ENCODE results near the gene CTDSPL. TPM values are rescaled to one million over a fixed set of nuclear protein-coding genes. Genes with fewer than 3 reads are reported as not detected.
A peak's percentile ranks its signal among the peaks of the same experiment; 100 is the strongest.

Gene CTDSPL
- total and polyA plus RNA-seq, 2 of the 8 experiments (the other 6 are each of a cell fraction or from before 2014, with no cell fraction given), result 20.3 to 42.2 TPM

DNA sequence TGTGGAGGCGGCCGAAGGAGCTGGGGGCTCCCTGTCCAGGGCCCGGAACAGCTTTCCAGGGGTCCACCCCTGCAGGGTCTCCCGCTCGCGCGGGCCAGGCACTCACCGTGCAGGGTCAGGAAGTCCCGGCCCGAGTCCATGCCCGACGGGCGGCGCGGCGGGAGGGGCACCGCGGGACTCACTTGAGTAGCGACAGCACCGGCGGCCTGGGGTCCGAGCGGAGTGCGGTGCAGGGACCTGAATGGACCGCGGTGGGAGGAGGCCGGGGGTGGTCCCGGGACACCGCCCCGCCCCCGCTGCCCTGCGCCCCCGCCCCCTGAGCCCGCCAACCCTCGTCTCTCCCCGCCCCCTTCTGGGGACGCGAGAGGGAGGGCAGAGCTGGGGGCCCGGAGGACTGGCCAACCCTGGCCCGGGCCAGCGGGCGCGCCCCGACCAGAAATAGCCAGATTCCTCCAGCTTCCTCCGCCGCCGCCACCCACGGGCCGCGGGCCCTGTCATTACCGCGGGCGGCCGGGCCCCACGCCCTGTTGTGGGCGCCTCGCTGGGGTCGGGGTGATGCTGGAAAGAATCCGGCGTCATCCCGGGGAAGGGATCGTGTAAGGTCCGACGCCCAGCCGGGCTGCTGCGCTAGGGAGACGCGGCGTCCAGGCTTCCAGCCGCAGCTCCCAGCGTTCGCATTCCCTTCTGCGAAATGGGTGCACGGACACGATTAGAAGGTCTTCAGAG, 167.9 kb downstream of the CTDSPL start, which contains the start of gene PLCD1:
TSS of gene PLCD1 (minus strand) at position 243 of the 726 bp plus-strand sequence. CDS start at position 140, 103 bp downstream.
- Histone ChIP-seq H4K5ac (ENCODE audit: insufficient read length, low read depth, low read length) (no peak within 1 kb of the TSS), H3K23ac (ENCODE audit: insufficient read length) (no peak within 1 kb of the TSS), H2BK15ac (ENCODE audit: low read length) (no peak within 1 kb of the TSS), H3K9me3 (ENCODE audit: insufficient read depth in 2 of 2, low read depth in 1 of 2, low read length in 1 of 2) (no peaks in the 10 kb centered on the region), H3K79me1 (ENCODE audit: low read depth, low read length) (no peaks in the 10 kb centered on the region), H3K9ac (replicated peaks in 1 of 4; ENCODE audit: extremely low read depth in 1 of 4, low read depth in 3 of 4, low read length in 3 of 4) (peak within 1 kb of the TSS in 3 of 4 experiments; percentile 25 to 45 (median 38); a peak in 6 of 7 replicates), H2AFZ (ENCODE audit: low read length) (peak within 1 kb of the TSS; percentile 58; the same call in 1 of the 2 replicates), H4K8ac (ENCODE audit: extremely low read depth, insufficient read depth, low read length) (peak within 1 kb of the TSS; percentile 87), H3K4me2 (ENCODE audit: insufficient read depth in 1 of 2, low read depth in 2 of 2, low read length in 2 of 2) (peak within 1 kb of the TSS; percentile 69 to 98), H3K27me3 (replicated peaks in 1 of 4; ENCODE audit: control insufficient read depth in 3 of 4, extremely low read depth in 1 of 4, insufficient read depth in 3 of 4, low read length in 3 of 4) (peaks cover 27 to 58% (median 50%) of the 10 kb centered on the region in 4 experiments), H3K4me1 (replicated peaks in 1 of 4; ENCODE audit: control insufficient read depth in 3 of 4, insufficient read depth in 4 of 4, low read length in 3 of 4) (peaks cover 0 to 7% (median 4%) of the 10 kb centered on the region in 4 experiments; a peak in 6 of 7 replicates), H4K20me1 (replicated peaks in 1 of 2; ENCODE audit: control insufficient read depth in 1 of 2, insufficient read depth in 2 of 2, low read length in 2 of 2) (peaks cover 8% of the 10 kb centered on the region in 2 experiments), H3K79me2 (ENCODE audit: control insufficient read depth in 1 of 2, insufficient read depth in 2 of 2, low read length in 2 of 2) (no peaks in the 10 kb centered on the region), H2AK5ac (ENCODE audit: low read depth, low read length) (no peak within 1 kb of the TSS), H3K4me3 (ENCODE audit: extremely low read depth in 1 of 4, insufficient read depth in 2 of 4, low read depth in 3 of 4, low read length in 4 of 4) (peak within 1 kb of the TSS; percentile 53 to 88 (median 62)), H2BK20ac (ENCODE audit: low read length) (no peak within 1 kb of the TSS), H3K23me2 (ENCODE audit: low read depth, low read length) (peaks cover 13% of the 10 kb centered on the region; the same call in 1 of the 2 replicates), H3K4ac (replicated peaks; ENCODE audit: insufficient read length, low read depth, low read length) (peak within 1 kb of the TSS; percentile 5), H4K91ac (replicated peaks; ENCODE audit: insufficient read length, low read length) (no peak within 1 kb of the TSS), H3K27ac (ENCODE audit: low read depth, low read length) (no peak within 1 kb of the TSS), H2BK12ac (ENCODE audit: low read depth, low read length) (peak within 1 kb of the TSS; percentile 18), H3K18ac (ENCODE audit: extremely low read depth, low read length) (peak within 1 kb of the TSS; percentile 83), H2BK120ac (replicated peaks; ENCODE audit: low read depth, low read length) (no peak within 1 kb of the TSS), H3K56ac (replicated peaks; ENCODE audit: insufficient read length, low read depth, low read length) (peak within 1 kb of the TSS; percentile 33), H3K14ac (ENCODE audit: insufficient read length) (no peak within 1 kb of the TSS), H3K36me3 (ENCODE audit: control insufficient read depth in 2 of 4, insufficient read depth in 4 of 4, low read length in 3 of 4) (no peaks in the 10 kb centered on the region), H2BK5ac (ENCODE audit: low read depth, low read length) (no peak within 1 kb of the TSS)
- DNase-seq (ENCODE audit: low read depth in 1 of 2, low spot score in 2 of 2) (peak in 1 of 2 experiments; percentile 86), FAIRE-seq (no peak)
- 5% methylated on average over 38 of the region's 75 CpGs; no CpG with 5 or more reads in 1 of the 2 experiments for WGBS, 2 experiments (ENCODE audit: extremely low coverage in 1 of 2, insufficient coverage in 1 of 2, insufficient read length in 1 of 2, insufficient replicate concordance in 2 of 2, low coverage in 1 of 2, low lambda C conversion rate in 2 of 2, missing lambda C conversion rate in 1 of 2)
- POLR2A ChIA-PET (ENCODE audit: partially characterized antibody), result interaction anchor here (0.6 to 2.2 kb wide), 5 partner anchors 9 to 467 kb away, joined by 3 to 9 read pairs (median 3); partner anchors contain the start of genes ACAA1 and DLEC1
- CTCF ChIA-PET (ENCODE audit: partially characterized antibody), result interaction anchor here (0.7 to 4.1 kb wide), 6 partner anchors 9 to 215 kb away, joined by 3 to 15 read pairs (median 4); partner anchors contain the start of gene DLEC1
- TF ChIP-seq EP300 (IDR thresholded peaks at IDR 0.05; ENCODE audit: borderline replicate concordance in 1 of 2, low read depth in 2 of 2, low read length in 2 of 2) (no peak), SIRT6 (IDR thresholded peaks at IDR 0.05; ENCODE audit: low read length) (no peak), TAF7 (optimal IDR thresholded peaks at IDR 0.05; ENCODE audit: borderline replicate concordance, low read depth, low read length) (no peak), BACH1 (IDR thresholded peaks at IDR 0.05; ENCODE audit: low read length) (0 out of 2 replicates have a peak, but pooled peaks have one; percentile 26), POLR2AphosphoS5 (IDR thresholded peaks at IDR 0.05; ENCODE audit: low read depth, low read length) (no peak; the same call in 1 of the 2 replicates), EZH2 (IDR thresholded peaks at IDR 0.05; ENCODE audit: low read depth, low read length, severe bottlenecking) (no peak), KDM4A (IDR thresholded peaks at IDR 0.05; ENCODE audit: low read depth, low read length, severe bottlenecking) (peak; percentile 60), GABPA (IDR thresholded peaks at IDR 0.05; ENCODE audit: borderline replicate concordance, insufficient read depth, low read length) (no peak), FOSL1 (IDR thresholded peaks at IDR 0.05; ENCODE audit: insufficient read depth, low read depth, low read length) (no peak)
